G401 (cell line): Measurements from ENCODE around the gene RBM4. TPM values are rescaled to one million over a fixed set of nuclear protein-coding genes. Genes with fewer than 3 reads are reported as not detected.
"Not testable (repeated sequence)": the region's sequence is repeated elsewhere in the genome, so short reads cannot be mapped to it uniquely, and the experiment has no call there.

Experiments used
- DNase-seq: peaks from one replicate; pipeline ENCODE4 v3.0.0-alpha.2; 2015; ENCODE audit warnings: low spot score
- in situ Hi-C: cut with HindIII; loops from 2 replicates; pipeline ENCODE4 v1.10.0; 2016; ENCODE audit warnings: low sequenced_read_pairs, mixed read lengths
- total RNA-seq: library from RNA; depleted of rRNA; stranded (reverse); fragments of >200 nt; shearing (Covaris generic); gene quantifications from 2 replicates; pipeline ENCODE4 v1.2.3, GENCODE V29; 2014; rRNA removed

RBM4 gene, protein sequence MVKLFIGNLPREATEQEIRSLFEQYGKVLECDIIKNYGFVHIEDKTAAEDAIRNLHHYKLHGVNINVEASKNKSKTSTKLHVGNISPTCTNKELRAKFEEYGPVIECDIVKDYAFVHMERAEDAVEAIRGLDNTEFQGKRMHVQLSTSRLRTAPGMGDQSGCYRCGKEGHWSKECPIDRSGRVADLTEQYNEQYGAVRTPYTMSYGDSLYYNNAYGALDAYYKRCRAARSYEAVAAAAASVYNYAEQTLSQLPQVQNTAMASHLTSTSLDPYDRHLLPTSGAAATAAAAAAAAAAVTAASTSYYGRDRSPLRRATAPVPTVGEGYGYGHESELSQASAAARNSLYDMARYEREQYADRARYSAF
- total RNA-seq = 513 and 534 TPM in 2 replicates

DNA sequence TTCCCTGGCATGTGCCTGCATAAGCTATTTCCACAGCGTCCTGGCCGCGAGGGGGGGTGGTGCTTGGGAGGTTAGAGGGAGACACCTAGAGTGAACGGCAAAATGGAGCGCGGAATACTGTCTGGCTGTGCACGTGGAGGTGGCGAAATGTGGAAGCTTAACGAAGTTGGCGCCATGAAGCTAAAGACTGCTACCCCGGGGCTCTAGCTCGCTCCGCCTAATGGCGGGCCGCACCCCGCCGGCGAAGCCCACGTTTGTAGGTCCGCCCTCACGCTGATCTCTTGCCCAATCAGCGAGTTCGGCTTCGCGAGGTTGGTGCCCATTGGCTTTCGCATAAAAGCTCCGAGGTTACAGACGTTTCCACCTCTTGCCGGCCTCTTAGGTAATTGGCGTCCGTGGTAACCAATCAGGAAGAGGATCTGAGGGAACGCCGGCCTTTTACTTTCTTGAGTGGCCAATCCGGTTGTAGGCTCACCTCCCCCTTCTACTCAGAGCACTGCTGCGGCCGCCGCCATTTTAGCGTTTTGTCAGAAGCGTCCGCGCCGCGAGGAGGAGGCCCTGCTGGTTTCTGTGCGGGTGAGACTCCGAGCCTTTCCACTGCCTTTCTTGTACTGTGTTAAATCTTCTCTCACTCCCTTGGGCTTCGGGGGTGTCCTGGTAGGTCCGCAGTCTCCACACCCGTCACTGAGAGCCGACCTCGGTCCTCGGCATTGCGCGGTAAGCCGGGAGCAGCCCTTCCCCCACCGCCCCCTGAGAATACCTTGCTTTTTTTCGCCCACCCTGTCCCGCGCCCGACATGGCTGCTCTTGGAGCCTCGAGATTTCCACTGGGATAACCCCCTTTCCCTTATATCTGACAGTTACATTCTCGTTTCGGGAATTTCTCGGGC, at the start of gene RBM4:
Gene RBM4, plus strand, starts transcription at position 527 of the 889 bp plus-strand sequence. CDS start 1,009 bp downstream, outside the sequence.
- in situ Hi-C loops = no loop called here
- peak; percentile 100 for DNase-seq

DNA sequence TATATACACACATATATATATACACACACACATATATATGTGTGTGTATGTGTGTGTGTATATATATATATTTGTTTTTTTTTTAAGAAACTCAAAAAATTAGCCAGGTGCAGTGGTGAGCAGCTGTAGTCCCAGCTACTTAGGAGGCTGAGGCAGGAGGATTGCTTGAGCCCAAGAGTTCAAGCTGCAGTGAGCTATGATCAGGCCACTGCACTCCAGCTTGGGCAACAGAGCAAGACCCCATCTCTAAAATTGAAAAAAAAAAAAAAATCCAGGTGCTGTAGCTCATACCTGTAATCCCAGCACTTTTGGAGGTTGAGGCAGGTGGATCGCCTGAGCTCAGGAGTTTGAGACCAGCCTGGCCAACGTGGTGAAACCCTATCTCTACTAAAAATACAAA, 49.2 kb upstream of the RBM4 start:
- DNase-seq, in situ Hi-C loops: not testable (repeated sequence)

DNA sequence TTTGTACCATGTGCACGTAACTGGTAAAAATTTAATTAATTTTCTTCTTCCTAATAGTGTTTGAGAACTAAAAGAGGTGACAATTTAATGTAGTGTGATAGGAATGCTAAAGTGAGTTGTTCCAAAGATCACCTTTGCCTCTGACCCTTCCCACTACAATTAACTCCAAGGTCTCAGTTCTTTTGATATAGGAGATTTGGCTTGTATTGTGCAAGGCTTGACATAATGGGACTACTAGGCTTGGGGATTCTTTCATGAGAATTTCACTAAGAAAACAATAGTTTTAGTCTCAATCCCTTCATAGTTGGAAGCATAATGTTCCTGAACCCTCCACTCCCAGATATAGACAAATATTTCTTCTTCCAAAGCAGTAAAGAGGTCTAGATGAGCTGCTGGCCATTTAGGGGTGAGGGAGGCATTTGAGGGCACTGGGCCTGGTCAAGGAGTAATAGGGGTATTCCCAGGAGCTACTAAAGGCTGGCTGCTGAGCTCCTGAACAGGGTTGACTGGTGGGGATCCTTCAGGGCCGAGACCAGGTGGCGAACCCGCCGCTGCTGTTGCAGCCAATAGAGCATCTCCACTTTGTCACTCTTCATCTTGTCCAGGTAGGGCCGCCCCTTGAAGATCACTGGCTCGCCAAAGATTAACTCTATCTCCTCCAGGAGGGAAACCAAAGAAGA, 48.4 kb upstream of the RBM4 start:
- in situ Hi-C loops = no loop called here
- DNase-seq = no peak

DNA sequence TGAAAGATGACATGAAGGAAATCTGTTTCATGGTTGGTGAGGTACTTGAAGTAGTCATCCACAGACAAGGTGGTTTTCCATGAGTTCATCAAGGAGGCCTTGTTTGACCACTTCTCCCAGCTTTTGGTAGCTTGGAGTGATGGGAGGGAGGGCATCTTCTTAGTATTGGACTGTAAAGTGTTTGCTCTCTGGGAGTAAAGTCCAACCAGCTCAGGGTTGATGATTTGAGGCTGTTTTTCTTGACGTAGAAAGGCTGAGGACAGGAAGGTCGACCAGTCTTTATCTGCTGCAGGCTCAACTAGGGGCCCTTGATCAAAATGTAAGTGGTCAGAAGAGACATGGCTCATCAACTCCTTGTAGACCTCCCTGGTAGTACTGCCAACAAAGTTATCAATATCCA, 47.3 kb upstream of the RBM4 start:
- in situ Hi-C loops = no loop called here
- no peak for DNase-seq

DNA sequence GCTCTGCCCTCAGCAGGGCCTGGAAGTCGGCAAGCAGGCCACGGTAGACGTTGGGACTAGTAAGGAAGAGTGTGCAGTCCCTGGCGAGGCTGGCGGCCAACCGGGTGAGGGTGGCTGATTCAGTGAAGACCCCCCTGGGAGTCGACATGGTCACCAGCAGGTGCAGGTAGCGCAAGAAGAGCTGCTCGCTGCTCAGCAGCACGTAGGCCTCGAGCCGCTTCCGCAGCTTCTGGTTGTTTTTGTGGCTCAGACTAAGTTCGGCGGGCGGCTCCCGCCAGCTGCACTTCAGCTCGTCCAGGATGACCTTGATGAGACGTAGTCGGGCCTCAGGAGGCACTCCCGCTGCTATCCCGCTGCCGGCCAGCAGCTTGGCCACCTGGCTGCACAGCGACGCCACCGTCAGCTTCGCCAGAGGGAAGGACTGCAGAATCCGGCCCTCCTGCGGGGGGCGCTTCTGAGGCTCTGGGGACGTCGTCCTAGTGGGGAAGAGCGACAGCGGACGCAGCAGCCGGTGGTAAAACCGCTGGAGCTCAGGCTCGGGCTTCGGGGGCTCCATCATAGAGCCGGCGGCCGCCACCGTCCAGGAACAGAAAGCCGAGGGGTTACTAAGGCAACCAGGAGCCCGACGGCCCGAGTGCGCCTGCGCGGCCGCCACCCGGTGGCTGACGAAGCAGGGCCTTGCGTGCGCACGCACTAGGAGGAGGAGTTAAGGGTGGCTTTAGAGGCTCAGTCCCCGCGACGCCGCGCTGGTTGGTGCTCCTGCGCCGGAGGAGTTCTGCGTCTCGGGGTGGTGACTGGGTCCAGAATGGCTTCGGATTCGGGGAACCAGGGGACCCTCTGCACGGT, 45.8 kb upstream of the RBM4 start, which contains the start of the genes CCDC87 and CCS:
Gene CCDC87, minus strand, starts transcription at position 607 of the 846 bp plus-strand sequence. Its CDS starts 48 bp downstream, at position 559.
Gene CCS, plus strand, starts transcription at position 729 of the 846 bp plus-strand sequence. Its CDS starts 77 bp downstream, at position 806.
- DNase-seq = peak; percentile 94
- in situ Hi-C loops = no loop called here

DNA sequence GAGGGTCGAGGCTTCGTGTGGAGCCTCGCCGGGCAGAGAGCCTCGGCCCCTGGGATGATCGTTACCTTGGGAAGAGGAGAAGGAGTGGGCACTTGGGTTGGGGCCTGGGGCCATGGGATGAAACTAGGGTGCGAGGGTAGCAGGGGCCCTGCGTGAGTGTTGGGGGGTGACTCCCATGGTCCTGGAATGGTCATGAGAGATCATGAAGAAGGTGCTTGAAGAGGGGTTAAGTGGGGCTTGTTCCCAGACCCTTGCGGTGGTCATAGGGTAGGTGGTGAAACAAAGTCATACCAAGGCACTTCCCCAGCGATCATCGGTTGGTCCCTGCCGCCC, 45.2 kb upstream of the RBM4 start:
- no peak for DNase-seq
- in situ Hi-C loops = no loop called here

DNA sequence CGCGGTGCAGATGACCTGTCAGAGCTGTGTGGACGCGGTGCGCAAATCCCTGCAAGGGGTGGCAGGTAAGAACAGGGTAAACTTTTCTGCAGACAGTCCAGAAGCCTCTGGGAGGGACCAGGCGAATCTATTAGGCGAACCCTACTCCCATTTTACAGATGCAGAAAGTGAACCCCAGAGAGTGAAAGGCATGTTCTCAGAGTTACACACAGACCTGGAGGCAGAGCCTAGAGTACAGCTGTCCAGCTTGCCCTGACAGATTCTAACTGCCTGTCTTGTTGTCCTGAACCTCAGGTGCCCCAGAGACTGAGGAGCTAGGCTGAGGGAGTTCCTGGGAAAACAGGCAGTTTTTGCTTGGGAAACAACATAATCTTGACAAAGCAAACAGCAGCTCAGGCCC, 44.9 kb upstream of the RBM4 start:
- in situ Hi-C loops = no loop called here

DNA sequence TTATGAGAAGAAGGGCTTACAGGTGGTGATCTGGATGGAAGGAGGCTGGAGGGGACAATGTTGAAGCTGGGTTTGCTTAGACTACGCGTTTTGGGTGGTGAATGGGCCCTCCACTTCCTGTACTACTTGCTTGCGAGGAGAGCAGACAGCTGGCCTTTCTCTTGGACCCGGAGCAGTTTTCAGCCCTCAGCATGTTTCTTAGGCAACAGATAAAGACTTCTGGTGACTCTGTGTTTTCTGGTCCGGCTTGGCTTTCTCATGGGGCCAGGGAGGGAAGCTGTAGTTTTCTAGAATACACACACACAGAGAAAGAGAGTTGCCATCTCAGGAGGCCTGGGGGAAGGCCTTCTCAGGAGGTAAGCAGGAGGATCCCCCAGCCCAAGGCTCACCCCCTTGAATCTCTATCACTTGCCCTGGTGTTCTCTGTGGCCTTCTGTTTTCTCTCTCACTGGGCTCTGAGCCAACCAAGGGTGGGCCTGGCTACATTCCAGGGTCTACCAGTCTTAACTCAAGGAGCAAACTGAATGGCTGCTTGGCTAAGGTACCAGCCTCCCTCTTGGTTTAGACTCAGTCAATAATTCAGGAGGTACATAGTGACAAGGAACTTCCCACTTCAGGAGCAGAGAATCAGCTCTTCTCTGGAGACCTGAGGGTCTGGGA, 43.1 kb upstream of the RBM4 start:
- in situ Hi-C loops = no loop called here

More for the DNA sequence above, 44.9 kb upstream of the RBM4 start:
- no peak for DNase-seq

DNA sequence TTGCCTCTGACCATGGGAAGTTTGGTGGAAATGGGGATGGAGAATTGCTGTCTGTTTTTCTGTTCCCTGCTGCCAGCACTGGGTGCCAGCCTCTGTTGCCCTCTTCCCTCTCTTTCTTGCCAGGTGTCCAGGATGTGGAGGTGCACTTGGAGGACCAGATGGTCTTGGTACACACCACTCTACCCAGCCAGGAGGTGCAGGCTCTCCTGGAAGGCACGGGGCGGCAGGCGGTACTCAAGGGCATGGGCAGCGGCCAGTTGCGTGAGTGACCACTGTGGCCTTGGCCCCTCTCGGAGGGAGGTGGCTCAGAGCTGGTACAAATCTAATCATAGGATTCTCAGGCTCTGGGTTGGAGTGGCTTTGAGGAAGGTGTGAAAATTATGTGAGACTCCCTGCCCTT, 39.5 kb upstream of the RBM4 start:
- in situ Hi-C loops = no loop called here
- peak; percentile 65 for DNase-seq

More for the DNA sequence above, 43.1 kb upstream of the RBM4 start:
- no peak for DNase-seq

DNA sequence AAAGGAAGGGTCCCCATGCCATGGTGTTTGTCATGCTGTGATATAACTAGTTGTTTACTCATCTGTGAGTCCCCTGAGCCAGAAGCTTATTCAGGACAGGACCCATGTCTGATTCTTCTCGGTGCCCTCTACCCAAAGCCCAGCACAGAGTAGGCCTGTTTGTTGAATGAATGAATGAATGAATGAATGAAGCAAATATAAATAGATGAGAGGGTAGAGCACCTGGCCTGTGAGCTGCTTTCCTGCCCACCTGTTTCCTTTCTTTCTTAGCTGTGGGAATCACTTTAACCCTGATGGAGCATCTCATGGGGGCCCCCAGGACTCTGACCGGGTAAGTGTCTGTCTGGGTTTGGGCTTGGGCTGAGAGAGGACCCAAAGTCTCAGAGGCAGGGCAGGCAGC, 38.3 kb upstream of the RBM4 start:
- in situ Hi-C loops = no loop called here
- no peak for DNase-seq

DNA sequence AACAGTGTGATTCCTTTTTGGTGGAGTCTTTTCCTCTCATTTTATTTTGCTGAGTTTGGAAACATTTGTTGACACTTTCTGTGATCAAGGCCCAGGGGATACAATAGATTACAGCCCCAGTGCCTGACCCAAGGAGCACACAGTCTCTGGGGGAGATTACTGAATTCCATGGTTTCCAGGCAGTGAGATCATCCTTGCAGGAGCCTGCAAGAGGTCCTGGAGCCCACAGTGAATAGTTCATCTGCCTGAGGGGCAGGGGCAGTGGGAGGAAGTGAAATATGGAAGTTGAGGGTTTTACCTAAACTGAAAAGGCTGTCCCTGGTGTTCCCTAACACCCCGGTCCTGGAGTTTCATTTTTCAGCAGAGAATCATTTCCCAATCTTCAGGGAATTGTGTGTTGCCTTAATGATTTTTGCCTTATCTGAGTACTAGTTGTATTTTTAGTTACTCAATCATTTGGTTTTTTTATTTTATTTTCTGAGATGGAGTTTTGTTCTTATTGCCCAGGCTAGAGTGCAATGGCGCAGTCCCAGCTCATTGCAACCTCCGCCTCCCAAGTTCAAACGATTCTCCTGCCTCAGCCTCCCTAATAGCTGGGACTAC, 37.8 kb upstream of the RBM4 start:
- DNase-seq = no peak
- in situ Hi-C loops = no loop called here

DNA sequence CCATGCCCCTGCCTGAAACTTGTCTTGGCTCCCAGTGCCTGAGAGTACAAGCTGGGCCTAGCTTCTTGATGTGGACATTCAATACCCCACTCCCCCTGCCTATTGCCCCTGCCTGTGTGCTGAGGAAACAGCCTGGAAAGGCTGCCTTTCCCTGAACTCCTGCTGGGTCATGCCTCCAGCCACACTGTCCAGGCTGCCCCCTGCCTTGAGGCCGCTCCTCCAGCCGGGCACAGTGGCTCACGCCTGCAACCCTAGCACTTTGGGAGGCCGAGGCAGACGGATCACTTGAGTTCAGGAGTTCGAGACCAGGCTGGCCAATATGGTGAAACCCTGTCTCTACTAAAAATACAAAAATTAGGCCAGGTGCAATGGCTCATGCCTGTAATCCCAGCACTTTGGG, 35.4 kb upstream of the RBM4 start:
- in situ Hi-C loops = no loop called here

DNA sequence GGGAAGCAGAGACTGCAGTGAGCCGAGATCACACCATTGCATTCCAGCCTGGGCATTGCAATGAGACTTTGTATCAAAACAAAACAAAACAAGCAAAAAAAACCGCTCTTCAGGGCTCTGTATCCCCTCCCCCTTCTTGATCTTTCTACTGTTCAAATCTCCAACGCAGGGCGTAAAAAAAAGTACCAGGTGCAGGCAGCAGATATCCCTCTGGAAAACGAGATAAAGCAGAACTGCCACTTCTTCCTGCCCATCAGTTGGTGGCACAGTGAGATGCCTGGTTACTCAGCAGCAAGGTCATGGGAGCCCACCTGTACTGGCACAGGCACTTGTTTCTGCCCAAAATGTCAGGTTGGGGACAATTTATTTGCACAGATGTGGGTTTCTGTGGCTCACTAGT, 34.3 kb upstream of the RBM4 start:
- in situ Hi-C loops = no loop called here
- DNase-seq = no peak

More for the DNA sequence above, 35.4 kb upstream of the RBM4 start:
- no peak for DNase-seq

DNA sequence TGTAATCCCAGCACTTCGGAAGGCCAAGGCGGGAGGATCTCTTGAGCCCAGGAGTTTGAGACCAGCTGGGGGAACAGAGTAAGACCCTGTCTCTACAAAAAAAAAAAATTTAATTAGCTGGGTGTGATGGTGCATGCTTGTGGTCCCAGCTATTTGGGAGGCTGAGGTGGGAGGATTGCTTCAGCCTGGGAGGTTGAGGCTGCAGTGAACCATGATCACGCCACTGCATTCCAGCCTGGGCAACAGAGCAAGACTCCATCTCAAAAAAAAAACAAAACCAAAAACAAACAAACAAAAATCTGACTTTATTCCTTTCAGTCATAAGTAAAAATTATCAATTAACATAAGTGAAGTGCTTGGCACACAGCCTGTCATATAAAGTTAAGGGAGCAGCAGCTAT, 31.9 kb upstream of the RBM4 start:
- in situ Hi-C loops, DNase-seq: not testable (repeated sequence)

DNA sequence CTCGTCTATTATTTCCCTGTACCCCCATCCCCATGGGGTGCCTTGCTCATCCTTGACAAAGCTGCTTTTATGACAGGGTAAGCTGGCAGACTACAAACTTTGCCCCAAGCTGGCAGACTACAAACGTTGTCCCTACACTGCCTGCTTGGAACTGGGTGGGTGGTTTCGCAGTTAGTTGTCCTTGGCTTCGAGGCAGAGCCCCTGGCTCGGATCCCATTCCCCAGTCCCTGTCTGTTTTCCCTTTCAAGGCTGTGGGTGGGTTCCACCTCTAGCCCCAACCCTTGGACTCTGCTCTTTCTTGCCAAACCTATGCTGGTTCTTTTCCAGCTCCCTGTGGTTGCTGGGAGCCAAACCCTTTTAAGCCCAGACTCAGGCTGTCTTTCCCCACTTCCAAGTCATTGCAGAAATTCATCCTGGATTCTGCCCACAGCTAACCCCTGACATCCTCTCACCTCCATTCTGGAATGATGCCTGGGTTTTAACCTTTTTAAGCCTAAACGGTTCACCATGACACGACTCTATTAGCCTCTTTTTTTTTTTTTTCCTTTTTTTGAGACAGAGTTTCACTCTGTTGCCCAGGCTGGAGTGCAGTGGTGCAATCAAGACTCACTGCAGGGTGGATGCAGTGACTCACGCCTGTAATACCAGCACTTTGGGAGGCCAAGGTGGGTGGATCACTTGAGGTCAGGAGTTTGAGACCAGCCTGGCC, 31.2 kb upstream of the RBM4 start:
- in situ Hi-C loops = no loop called here
- DNase-seq = peak; percentile 66

DNA sequence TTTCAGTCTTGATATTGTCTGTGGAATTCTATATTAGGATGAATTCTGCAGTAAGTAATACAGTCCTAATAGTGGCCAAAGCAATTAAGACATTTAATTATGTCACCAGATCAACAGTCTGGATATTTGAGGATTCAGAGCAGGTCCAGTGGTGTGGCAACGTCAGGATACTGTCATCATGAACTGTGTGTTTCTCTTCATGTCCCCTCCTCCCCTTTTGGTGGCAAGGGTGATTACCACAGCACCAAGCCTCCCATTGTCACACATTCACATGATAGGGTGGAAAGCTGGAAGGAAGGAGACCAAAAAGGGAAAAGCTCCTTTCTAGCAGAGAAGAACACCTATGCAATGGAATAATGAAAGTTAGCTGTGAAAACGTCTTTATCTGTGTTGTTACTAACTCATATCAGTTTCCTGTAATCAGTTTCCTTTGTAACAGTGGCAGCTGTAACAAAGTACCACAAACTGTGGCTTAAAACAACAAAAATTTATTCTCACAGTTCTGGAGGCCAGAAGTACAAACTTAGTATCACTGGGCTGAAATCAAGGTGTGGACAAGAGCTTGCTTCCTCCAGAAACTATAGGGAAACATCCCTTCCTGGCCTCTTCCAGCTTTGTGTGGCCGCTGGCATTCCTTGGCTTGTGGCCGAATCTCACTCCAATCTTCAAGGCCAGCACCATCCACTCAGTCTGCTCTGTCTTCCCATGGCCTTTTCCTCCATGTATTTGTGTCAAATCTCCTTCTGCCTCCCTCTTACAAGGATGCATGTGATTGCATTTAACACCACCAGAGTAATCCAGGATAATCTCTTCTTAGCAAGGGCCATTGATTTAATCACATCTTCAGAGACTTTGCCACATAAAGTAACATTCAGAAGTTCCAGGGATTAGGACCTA, 28.5 kb upstream of the RBM4 start:
- in situ Hi-C loops = no loop called here
- DNase-seq = no peak
